Transverse colon (tissue), 4 donors: ENCODE data around the gene STAB2.

ENCODE experiments used
- CTCF ChIP-seq, 5 experiments: fragments of 200-600 bp in 3 of 5; fragments of 450-650 bp in 2 of 5; sonication (generic) in 3 of 5; IDR thresholded peaks; 1 replicate in 2 of 5; 2 replicates in 3 of 5; pipeline ENCODE4 v1.5.1; 2016 to 2017; ENCODE audit warnings: antibody characterized with exemption in 5 of 5, inconsistent platforms in 3 of 5, mild to moderate bottlenecking in 2 of 5, moderate library complexity in 1 of 5
- EP300 ChIP-seq: sonication (generic); formaldehyde crosslinking; IDR thresholded peaks from one replicate; pipeline ENCODE4 v1.6.1; 2017; ENCODE audit warnings: antibody characterized with exemption, low read depth
- POLR2A ChIP-seq: fragments of 450-650 bp; IDR thresholded peaks from one replicate; pipeline ENCODE4 v1.6.1; 2016; ENCODE audit warnings: antibody characterized with exemption, mild to moderate bottlenecking, moderate library complexity
- POLR2AphosphoS5 ChIP-seq, 3 donors: sonication (generic); formaldehyde crosslinking; IDR thresholded peaks; one replicate each; pipeline ENCODE4 v1.6.1; 2016; ENCODE audit warnings: antibody characterized with exemption in 3 of 3

GRCh38 chr12:103691063-103691462 is 104.0 kb downstream of the STAB2 start:
- TF ChIP-seq POLR2A = no peak
- no peak for TF ChIP-seq CTCF (IDR thresholded peaks at IDR 0.05)
- no peak for TF ChIP-seq POLR2AphosphoS5 (IDR thresholded peaks at IDR 0.05)
- no peak for TF ChIP-seq EP300
